Neutrophil (primary cell): ENCODE measurements around the gene USP31.

Experiments
- H3K27ac ChIP-seq: fragments of 200-600 bp; sonication (generic); 2 replicates; pipeline ENCODE4 v1.5.1; 2016; ENCODE audit warnings: mild to moderate bottlenecking, moderate library complexity
- H3K27me3 ChIP-seq: fragments of 200-600 bp; sonication (generic); 2 replicates; pipeline ENCODE4 v1.6.0; 2016; ENCODE audit warnings: mild to moderate bottlenecking
- H3K36me3 ChIP-seq: fragments of 200-600 bp; sonication (generic); 2 replicates; pipeline ENCODE4 v1.5.1; 2017
- H3K4me1 ChIP-seq, 2 experiments: fragments of 200-600 bp in 1 of 2; sonication (generic) in 1 of 2; 1 replicate in 1 of 2; 2 replicates in 1 of 2; pipeline versions ENCODE4 v1.5.1 to v1.6.1; 2013 to 2016; ENCODE audit warnings: low read depth in 1 of 2, low read length in 1 of 2, mild to moderate bottlenecking in 1 of 2, moderate library complexity in 1 of 2; ENCODE audit not compliant: control insufficient read depth in 1 of 2, insufficient read depth in 1 of 2
- H3K4me3 ChIP-seq, 2 experiments: fragments of 200-600 bp in 1 of 2; sonication (generic) in 1 of 2; 1 replicate in 1 of 2; 2 replicates in 1 of 2; pipeline ENCODE4 v1.5.1; 2013 to 2016; ENCODE audit warnings: low read depth in 1 of 2, low read length in 1 of 2, mild to moderate bottlenecking in 1 of 2, moderate library complexity in 1 of 2
- H3K9me3 ChIP-seq: fragments of 200-600 bp; sonication (generic); 2 replicates; pipeline ENCODE4 v1.5.1; 2016
- TF ChIP-seq, protein P1 (sequence below): fragments of 200-600 bp; sonication (generic); IDR thresholded peaks from 2 replicates; pipeline ENCODE4 v1.5.1; 2016; ENCODE audit warnings: antibody characterized with exemption

Gene USP31

GRCh38 chr16:23143391-23143790 lies 5.9 kb downstream of the USP31 start:
- Histone ChIP-seq H3K9me3 (no peaks in the 10 kb centered on the region), H3K36me3 (no peaks in the 10 kb centered on the region), H3K27ac (no peak overlapping the region), H3K27me3 (peaks cover 10% of the 10 kb centered on the region), H3K4me1 (peaks cover 7 to 8% of the 10 kb centered on the region in 2 experiments), H3K4me3 (no peak overlapping the region)
- TF ChIP-seq, protein P1, sequence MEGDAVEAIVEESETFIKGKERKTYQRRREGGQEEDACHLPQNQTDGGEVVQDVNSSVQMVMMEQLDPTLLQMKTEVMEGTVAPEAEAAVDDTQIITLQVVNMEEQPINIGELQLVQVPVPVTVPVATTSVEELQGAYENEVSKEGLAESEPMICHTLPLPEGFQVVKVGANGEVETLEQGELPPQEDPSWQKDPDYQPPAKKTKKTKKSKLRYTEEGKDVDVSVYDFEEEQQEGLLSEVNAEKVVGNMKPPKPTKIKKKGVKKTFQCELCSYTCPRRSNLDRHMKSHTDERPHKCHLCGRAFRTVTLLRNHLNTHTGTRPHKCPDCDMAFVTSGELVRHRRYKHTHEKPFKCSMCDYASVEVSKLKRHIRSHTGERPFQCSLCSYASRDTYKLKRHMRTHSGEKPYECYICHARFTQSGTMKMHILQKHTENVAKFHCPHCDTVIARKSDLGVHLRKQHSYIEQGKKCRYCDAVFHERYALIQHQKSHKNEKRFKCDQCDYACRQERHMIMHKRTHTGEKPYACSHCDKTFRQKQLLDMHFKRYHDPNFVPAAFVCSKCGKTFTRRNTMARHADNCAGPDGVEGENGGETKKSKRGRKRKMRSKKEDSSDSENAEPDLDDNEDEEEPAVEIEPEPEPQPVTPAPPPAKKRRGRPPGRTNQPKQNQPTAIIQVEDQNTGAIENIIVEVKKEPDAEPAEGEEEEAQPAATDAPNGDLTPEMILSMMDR: no peak

GRCh38 chr16:23141959-23142740 lies 7.1 kb downstream of the USP31 start:
- TF ChIP-seq, protein P1: no peak
- H3K9me3 ChIP-seq: no peaks in the 10 kb centered on the region
- no peak overlapping the region for H3K4me3 ChIP-seq
- H3K27me3 ChIP-seq: no peaks in the 10 kb centered on the region
- H3K4me1 ChIP-seq: peaks cover 3% of the 10 kb centered on the region in 2 experiments
- H3K36me3 ChIP-seq: no peaks in the 10 kb centered on the region
- H3K27ac ChIP-seq: no peak overlapping the region

DNA sequence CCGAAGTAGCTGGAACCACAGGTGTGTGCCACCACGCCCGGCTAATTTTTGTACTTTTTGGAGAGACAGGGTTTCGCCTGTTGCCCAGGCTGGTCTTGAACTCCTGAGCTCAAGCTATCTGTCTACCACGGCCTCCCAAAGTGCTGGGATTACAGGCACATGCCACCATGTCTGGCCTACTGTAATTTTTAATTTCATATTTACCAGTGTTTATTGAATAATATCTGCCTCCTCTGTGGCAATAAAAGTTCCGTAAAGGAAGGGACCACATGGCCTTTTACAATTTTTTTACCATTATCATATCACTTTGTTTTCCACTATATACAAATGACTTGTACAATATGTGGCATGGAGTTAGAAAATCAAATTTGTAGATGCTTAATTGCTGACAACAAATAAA lies 7.8 kb downstream of the USP31 start:
- Histone ChIP-seq H3K36me3 (no peaks in the 10 kb centered on the region), H3K27ac (no peak overlapping the region), H3K4me3 (no peak overlapping the region), H3K9me3 (no peaks in the 10 kb centered on the region), H3K4me1 (peaks cover 3% of the 10 kb centered on the region in 2 experiments), H3K27me3 (no peaks in the 10 kb centered on the region)
- TF ChIP-seq, protein P1: no peak

- no peak overlapping the region for H3K4me3 ChIP-seq
These were observed 8.2 kb downstream of the USP31 start for GRCh38 chr16:23141033-23141432.

DNA sequence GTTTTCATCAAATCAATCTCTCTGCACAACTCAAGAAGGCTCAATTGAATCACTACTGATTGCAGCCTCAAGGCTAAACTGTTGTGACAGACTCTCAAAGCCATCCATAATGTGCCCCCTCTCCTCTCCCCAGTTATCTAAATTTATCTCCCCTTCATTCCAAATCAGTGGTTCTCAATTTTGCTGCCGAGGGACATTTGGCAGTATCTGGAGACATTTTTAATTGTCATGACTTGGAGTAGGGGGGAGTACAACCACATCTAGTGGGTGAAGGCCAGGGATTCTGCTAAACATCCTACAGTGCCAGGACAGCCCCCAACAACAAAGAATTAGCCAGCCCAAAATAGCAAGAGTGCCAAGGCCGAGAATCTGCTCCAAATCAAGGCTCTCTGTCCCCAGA lies 9.1 kb downstream of the USP31 start:
- Histone ChIP-seq H3K4me3 (no peak overlapping the region), H3K36me3 (no peaks in the 10 kb centered on the region), H3K4me1 (peaks cover 2 to 3% of the 10 kb centered on the region in 2 experiments), H3K9me3 (no peaks in the 10 kb centered on the region), H3K27me3 (no peaks in the 10 kb centered on the region), H3K27ac (no peak overlapping the region)
- TF ChIP-seq, protein P1: no peak

More at GRCh38 chr16:23141033-23141432, 8.2 kb downstream of the USP31 start:
- no peaks in the 10 kb centered on the region for H3K27me3 ChIP-seq
- peaks cover 3% of the 10 kb centered on the region in 2 experiments for H3K4me1 ChIP-seq
- TF ChIP-seq, protein P1: no peak
- no peak overlapping the region for H3K27ac ChIP-seq
- H3K36me3 ChIP-seq: no peaks in the 10 kb centered on the region
- H3K9me3 ChIP-seq: no peaks in the 10 kb centered on the region
